Activated CD8-positive, alpha-beta memory T cell treated with anti-CD3 and anti-CD28 coated beads, Interleukin-2, amount 50 U/mL, for 48 hours (primary cell): ENCODE measurements around the gene GPR68.

Source experiments
- DNase-seq: peaks from one replicate; pipeline ENCODE4 v3.0.0-alpha.2; 2020

Gene GPR68, protein sequence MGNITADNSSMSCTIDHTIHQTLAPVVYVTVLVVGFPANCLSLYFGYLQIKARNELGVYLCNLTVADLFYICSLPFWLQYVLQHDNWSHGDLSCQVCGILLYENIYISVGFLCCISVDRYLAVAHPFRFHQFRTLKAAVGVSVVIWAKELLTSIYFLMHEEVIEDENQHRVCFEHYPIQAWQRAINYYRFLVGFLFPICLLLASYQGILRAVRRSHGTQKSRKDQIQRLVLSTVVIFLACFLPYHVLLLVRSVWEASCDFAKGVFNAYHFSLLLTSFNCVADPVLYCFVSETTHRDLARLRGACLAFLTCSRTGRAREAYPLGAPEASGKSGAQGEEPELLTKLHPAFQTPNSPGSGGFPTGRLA

GRCh38 chr14:91244501-91244901 is at the start of gene GPR68:
Gene GPR68 (minus strand): TSS chr14:91244704. CDS start chr14:91235050, 9,654 bp downstream.
- DNase-seq = peak; percentile 74

GRCh38 chr14:91294153-91294552 is 49.6 kb upstream of the GPR68 start:
- DNase-seq = no peak

DNA sequence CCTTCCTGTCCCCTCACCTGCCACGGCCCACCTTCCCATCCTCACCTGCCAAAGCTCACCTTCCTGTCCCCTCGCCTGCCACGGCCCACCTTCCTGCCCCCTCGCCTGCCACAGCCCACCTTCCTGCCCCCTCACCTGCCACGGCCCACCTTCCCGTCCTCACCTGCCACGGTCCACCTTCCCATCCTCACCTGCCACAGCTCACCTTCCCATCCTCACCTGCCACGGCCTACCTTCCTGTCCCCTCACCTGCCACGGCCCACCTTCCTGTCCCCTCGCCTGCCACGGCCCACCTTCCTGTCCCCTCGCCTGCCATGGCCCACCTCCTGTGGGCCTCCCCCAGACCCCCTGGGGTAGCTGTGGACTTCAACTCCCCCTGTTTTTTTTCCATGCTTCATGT is 48.8 kb upstream of the GPR68 start:
- DNase-seq = no peak

DNA sequence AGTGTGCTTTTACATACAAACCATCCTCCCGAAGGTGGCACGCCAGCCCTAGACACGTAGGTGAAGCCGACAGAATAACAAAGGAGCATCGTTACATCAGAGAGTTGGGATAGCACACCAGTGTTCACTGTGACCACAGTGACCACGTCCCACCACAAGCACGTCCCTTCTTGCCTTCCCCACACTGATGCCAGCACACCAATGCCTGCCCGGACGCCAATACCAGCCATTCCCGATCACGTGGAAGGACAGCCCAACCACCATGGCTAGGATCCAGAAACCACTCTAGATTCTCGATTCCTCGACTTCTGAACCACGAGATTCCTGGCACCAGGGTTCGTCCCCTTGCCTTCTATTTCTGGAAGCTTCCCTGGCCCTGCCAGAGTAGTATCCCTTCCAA is 48.0 kb upstream of the GPR68 start:
- DNase-seq = no peak

- DNase-seq = no peak
These were observed 47.4 kb upstream of the GPR68 start for GRCh38 chr14:91291786-91292405.

DNA sequence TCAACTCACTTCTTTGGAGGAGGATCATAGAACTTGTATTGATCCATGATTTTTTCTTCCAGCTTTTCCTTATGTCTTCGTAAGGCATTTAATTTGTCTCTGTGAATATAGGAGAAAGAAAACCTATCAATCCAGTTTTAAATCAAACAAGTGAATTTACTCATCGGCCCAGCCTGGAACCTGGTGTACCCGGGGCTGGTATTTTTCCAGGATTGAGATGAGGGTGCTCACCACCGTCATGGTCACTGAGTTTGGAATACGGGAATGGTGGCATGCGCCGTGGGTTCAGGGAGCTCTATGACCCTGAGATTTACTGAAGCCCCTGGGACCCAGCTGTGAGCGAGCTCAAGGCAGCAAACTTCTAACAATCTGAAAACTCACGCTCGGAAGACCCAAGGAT is 46.5 kb upstream of the GPR68 start:
- DNase-seq = no peak

GRCh38 chr14:91289464-91289863 is 45.0 kb upstream of the GPR68 start:
- no peak for DNase-seq

DNA sequence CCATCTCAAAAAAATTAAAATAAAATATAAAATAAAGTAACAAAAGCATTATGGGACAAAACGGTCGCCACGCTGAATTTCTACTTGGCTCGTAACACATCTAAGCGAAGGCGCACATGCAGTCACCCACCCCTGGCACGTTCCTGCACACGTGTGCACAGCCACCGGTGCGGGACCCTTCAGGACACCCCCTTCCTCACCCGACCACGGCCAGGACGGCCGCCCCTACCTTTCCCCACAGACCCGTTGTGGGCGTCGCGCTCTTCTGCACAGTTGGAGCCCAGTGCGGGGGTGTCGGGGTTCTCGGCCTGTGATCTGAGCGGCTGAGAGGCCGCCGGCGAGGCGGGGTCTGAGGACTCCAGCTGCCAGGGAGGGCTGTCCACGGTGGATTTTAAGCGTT is 44.4 kb upstream of the GPR68 start:
- no peak for DNase-seq

DNA sequence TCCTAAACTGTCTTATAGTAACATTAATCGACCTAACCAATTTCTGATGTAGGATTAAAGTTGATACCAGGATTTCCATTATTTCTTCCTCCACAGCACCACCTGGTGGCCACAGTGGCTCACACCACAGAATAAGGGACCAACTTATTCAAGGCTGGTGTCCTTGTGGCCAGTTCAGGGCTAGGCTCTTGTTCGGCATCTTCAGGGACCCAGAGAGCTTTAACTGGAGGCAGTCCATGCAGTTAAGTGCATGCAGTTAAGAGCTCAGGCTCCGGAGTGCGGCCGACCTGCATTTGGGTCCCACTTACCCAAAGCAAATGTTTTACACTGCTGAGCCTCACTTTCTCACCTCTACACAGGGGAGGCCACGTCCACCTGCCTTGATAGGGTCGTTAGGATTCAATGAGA is 42.0 kb upstream of the GPR68 start:
- peak; percentile 91 for DNase-seq

- no peak for DNase-seq
These were observed 40.5 kb upstream of the GPR68 start for GRCh38 chr14:91284791-91285548.

DNA sequence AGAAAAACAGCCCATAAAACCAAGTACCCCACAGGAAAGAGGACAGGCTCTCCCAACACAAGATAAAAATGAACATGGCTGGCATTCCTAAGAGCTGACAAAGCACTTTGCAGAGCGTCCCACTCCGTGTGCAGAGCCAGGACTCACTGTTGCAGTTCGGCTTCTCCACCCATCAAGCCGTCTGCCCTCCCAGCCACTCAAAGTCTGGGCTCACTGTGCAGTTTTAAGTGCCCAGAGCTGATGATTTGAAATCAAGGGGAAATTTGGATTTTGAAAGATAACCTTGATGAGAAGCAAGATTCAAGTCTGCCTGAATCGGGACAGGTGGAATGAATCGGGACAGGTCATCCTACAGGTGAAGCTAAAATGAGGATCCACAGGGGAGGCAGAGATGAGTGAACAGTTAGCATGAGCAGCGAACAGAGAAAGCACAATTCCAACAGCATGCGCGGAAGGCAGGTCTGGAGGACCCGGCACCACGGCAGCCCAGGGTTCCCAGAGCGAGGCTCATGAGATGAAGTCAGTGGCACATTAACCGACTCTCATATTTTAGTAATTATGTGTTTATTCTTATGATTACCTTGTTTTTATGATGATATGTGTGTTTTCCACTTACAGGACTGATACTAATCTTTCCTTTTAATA is 39.8 kb upstream of the GPR68 start:
- no peak for DNase-seq

DNA sequence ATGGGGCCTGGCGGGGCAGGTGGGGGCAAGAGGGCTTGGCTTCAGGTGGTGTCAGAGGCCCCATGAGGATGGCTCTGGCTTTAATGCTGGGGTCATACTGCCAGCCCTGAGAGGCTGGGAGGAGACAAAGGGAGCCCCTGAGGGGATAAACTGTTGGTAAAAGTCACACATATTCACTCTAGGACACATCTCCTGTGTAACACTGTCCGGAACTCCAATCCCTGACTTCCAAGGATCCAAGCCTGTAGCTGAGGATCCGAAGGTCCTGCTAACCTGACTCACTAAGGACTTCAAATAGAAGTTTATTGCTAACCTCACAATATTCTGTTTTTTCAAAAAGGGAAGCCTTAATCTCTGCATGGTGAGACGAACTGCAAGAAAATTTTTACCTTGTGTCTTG is 39.2 kb upstream of the GPR68 start:
- no peak for DNase-seq

GRCh38 chr14:91282954-91283645 is 38.6 kb upstream of the GPR68 start:
- no peak for DNase-seq

DNA sequence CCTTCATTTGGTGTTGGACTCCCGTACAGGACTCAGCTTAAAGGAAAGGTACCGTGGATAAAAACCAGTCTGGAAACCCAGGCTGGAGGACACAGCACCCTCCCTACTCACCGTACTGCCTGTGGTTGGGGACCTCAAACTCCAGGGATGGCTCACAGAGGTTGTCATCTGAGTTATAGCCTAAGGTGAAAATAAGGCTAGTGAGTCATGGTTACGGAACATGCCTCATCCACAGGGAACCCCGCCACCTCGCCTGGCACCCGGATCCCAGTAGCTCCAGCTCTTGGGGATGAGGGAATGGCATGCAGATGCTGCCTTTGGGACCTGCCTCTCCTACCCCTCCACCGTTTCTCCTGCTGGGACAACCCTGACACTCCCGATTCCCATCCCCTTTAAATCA is 36.8 kb upstream of the GPR68 start:
- no peak for DNase-seq

- DNase-seq = no peak
These were observed 35.6 kb upstream of the GPR68 start for GRCh38 chr14:91280129-91280528.

GRCh38 chr14:91279354-91279753 is 34.9 kb upstream of the GPR68 start:
- no peak for DNase-seq

GRCh38 chr14:91278383-91278715 is 33.8 kb upstream of the GPR68 start:
- DNase-seq = no peak

GRCh38 chr14:91277546-91278382 is 33.3 kb upstream of the GPR68 start:
- DNase-seq = no peak

GRCh38 chr14:91274796-91275195 is 30.3 kb upstream of the GPR68 start:
- no peak for DNase-seq

DNA sequence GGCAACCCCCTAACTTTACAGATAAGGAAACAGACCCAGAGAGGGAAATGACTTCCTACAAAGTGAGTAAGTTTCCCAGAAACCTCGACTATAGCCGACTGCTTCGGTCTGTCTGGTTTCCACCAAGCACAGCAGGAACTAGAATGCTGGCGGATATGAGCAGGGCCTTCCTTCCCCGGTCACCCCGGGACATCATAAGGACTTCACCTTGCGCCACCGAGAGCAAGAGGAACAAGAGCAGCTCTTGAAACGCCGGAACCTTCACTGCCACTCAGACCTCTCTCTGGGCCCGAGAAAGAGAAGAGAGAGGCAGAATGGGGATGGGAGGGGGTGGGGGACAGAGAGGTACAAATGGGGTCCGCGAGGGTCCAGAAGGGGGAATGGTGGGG is 29.4 kb upstream of the GPR68 start:
- DNase-seq = no peak

GRCh38 chr14:91273273-91273884 is 28.9 kb upstream of the GPR68 start:
- no peak for DNase-seq
